HG02840 (cell line): ENCODE measurements around the gene SAXO1.
"Not testable (repeated sequence)": the region's sequence is repeated elsewhere in the genome, so short reads cannot be mapped to it uniquely, and the experiment has no call there.

ENCODE experiments used
- ATAC-seq: cut with Tn5 transposase; IDR thresholded peaks from one replicate; pipeline ENCODE4 v1.9.1; 2021; ENCODE audit warnings: mild to moderate bottlenecking, moderate library complexity, moderate number of reproducible peaks; ENCODE audit not compliant: unreplicated experiment, low FRiP score

The SAXO1 gene

DNA sequence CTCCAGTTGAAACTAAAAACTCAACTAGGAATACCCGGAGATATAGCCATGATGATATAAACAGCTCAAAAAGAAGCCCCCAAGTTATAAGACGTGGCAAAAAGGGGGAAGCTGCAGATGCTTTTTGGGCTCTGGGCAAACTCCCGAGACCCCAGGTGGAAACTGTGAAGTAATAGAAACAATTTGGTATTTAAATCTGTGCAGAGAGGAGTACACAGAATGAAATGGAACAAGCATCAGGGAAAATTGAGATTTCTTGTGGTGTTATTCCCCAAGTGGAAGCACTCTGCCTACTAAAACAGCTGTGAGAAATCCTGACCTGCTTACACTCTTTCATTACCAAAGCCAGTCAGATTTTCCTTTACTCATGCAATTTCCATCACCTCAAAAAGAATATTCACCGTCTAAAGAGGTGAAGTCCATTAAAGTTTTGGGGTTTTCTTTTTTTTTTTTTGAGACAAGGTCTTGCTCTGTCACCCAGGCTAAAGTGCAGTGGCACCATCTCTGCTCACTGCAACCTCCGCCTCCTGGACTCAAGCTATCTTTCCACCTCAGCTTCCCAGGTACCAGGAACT, 23.5 kb downstream of the SAXO1 start:
- no peak for ATAC-seq

- ATAC-seq, result no peak
Observed at GRCh38 chr9:19000133-19000532, 32.9 kb downstream of the SAXO1 start.

DNA sequence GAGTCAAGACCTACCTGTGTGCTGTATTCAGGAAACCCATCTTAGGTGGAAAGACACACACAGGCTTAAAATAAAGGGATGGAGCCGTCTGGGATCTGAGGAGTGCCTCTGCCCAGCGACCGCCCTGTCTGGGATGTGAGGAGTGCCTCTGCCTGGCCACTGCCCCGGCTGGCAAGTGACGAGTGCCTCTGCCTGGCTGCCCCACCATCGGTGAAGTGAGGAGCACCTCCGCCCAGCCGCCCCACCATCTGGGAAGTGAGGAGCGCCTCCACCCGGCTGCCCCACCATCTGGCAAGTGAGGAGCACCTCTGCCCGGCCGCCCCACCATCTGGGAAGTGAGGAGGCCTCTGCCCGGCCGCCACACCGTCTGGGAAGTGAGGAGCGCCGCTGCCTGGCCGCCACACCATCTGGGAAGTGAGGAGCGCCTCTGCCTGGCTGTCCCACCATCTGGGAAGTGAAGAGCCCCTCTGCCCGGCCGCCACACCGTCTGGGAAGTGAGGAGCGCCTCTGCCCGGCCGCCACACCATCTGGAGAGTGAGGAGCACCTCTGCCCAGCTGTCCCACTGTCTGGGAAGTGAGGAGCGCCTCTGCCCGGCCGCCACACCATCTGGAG, 33.7 kb downstream of the SAXO1 start:
- no peak for ATAC-seq

GRCh38 chr9:18997151-18997550, 35.9 kb downstream of the SAXO1 start:
- no peak for ATAC-seq

DNA sequence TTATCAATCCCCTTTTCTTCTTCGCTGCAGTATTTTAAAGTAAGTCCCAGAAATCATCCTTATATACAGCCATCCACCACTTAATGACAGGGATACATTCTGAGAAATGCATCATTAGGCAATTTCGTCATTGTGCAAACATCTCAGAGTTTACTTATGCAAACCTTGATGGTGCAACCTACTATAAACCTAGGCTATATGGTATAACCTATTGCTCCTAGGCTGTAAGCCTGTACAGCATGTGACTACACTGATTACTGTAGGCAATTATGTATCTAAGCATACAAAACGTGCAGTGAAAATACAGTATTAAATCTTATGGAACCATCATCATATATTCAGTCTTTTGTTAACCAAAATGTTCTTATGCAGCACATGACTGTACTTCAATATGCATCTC, 36.8 kb downstream of the SAXO1 start:
- ATAC-seq, result no peak

DNA sequence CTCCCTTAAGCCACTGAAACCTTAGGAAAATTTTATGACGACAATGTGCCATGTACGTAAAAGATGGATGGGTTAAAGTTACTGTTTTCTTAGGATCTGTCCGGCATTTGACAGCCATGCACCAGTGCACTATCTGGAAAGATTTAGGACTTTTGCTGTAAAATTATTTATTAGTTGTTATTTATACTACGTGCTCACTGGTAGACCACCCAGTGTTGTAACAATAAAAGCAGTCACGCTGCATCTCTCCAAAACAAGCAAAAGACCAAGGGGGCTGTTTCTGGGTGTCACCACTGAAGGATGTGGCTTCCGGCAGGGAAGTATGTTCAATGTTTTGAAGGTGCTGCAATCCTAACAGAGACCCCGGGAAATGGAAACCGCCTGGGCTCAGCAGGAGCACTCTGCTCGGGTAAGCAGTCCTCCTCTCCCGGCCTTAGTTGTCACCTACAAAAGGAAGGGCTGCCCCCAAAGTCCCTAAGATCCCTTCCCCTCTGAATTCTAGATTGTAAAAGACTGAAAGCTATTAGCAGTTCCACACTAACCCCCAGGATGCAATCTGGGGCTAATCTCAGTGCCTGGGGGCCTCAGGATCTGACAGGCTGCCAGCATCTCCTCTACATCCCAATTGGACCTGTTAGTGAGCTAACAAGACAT, 38.6 kb downstream of the SAXO1 start:
- ATAC-seq, result no peak

- ATAC-seq, result not testable (repeated sequence)
Observed at GRCh38 chr9:18991197-18991596, 41.8 kb downstream of the SAXO1 start.

GRCh38 chr9:18990494-18990893, 42.5 kb downstream of the SAXO1 start:
- no peak for ATAC-seq

- ATAC-seq, result no peak
Observed at GRCh38 chr9:18989865-18990264, 43.1 kb downstream of the SAXO1 start.

GRCh38 chr9:18989097-18989496, 43.9 kb downstream of the SAXO1 start:
- no peak for ATAC-seq

GRCh38 chr9:18988003-18988402, 45.0 kb downstream of the SAXO1 start:
- ATAC-seq, result no peak

DNA sequence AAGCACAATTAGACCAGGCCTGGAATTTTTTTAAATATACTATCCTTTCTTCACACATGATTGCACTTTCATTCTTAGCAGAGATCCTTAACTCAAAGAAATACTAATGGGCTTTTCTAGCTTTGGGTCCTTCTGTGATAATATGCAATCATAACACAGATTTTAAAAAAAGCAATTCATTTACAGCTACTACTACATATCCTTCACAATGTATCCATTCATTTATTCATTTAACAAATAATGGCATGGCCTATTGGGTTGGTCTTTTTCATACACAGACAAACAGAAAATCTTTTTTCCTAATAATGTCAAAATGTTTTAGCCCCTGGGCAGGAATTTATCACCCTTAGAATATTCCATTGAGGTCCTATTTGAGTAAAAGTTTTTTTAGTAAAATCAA, 47.0 kb downstream of the SAXO1 start:
- no peak for ATAC-seq

DNA sequence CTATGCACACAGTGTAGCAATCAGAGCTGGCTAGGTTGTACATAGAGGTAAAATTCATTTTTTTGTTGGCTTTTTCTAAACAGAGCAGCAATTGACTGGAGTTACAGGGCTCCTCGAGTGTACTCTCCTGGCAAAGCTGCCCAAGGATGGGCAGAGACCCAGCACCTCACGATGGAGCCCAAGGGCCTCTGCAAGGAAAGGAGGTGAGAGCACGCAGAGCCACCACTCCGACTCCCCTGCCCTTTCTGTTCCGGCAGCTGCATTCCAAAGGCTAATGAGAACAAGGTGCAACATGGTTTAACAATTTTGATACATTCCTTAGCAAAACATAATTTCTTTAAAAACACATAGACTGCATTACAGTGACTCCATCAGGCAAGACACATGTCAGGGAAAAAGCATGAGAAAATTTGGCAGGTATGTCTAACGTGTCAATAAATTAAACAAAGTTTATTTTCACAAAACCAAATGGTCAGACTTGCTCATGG, 47.5 kb downstream of the SAXO1 start:
- no peak for ATAC-seq

DNA sequence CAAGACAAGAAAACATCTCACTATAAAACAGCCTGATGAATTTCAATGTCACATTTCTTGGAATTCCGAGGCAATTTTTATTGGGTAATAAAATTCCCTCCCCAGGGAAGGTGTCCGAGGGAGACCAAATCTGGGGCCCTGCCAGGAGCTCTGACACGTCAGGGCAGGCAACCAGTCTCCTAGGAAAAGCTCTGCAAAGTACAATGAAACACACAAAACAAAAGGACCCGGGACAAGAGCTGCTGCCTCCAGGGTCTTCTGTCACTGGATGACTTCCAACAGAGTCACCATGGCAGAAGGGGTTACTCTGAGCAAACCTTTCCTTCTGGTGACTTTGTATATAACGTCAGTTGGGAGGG, 50.8 kb downstream of the SAXO1 start:
- ATAC-seq, result no peak

- ATAC-seq, result no peak
Observed at GRCh38 chr9:18981476-18982261, 51.3 kb downstream of the SAXO1 start.

GRCh38 chr9:18980189-18980588, 52.8 kb downstream of the SAXO1 start:
- ATAC-seq, result no peak

- no peak for ATAC-seq
Observed at GRCh38 chr9:18979367-18979766, 53.6 kb downstream of the SAXO1 start.

- ATAC-seq, result no peak
Observed at GRCh38 chr9:18978188-18978587, 54.8 kb downstream of the SAXO1 start.

DNA sequence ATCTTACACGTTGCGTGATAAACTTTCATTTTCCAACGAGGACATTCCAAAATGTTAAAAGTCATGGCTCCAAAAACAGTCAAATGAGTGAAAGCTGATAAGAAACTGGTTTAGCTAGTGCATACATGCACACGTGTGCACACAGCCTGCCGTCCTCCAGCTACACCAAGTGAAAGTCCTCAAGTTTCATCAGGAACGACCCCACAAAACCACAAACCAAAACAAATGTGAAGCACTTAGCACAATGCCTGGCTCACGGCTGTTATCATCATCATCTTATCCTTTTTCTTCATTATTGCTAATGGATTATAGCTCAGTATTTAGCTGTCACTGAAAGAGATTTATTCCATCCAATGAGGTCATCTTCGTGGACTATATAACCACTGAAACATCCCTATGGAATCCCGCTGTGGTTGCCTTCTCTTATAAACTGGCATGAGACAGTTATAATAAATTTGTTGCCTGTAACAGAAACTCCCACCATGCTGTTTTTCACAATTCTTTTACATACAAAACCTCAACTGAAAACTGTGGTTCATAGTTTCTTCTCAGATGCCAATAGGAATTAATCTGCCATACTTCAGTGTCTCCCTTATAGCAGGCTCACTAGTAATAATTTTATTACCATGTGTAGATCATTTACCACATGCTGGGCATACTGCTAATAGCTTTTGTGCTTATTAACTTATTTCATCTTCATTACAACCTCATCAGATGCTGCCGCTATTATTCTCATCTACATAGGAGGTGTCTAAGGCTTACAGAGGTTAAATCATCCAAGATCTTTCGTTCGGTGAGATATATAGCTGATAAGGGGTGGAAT, 56.1 kb downstream of the SAXO1 start:
- ATAC-seq, result no peak

DNA sequence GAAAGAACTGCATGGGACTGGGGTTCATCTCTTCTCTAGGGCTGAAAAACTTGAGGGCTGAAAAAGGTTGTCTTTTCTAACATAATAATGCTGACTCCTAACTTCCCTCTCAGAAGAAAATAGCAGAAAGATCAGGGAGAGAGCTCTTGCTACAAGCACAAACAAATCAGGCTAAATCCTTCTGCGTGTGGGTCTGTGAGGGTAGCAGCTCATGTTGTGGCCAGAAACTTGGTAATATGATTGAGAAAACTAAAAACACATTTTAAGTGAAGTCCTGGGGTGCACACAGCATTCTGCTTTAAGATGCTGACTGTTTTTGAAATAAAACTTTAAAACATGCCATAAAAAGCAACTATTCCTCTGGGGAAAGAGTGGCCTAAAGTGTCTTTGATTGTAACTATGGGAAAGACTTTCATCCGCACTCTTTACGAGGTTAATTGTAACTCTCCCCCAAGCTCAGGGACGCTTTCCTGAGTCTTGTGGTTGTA, 56.7 kb downstream of the SAXO1 start:
- ATAC-seq, result no peak
